HepG2 (cell line): ENCODE measurements around the gene B3GAT3. TPM values are rescaled to one million over a fixed set of nuclear protein-coding genes. Genes with fewer than 3 reads are reported as not detected.
A peak's percentile ranks its signal among the peaks of the same experiment; 100 is the strongest.

Experiments
- ARNT2 ChIP-seq: sonication (generic); formaldehyde crosslinking; IDR thresholded peaks from 2 replicates; pipeline ENCODE4 v1.8.0; 2022; ENCODE audit warnings: mild to moderate bottlenecking, low read depth, missing genetic modification reagents, moderate library complexity
- ATRX ChIP-seq: sonication (generic); formaldehyde crosslinking; IDR thresholded peaks from 2 replicates; pipeline ENCODE4 v1.4.0; 2020; ENCODE audit warnings: missing genetic modification reagents, borderline replicate concordance
- DNMT1 ChIP-seq: sonication (generic); formaldehyde crosslinking; IDR thresholded peaks from 2 replicates; pipeline ENCODE4 v1.5.1; 2020; ENCODE audit warnings: mild to moderate bottlenecking, missing genetic modification reagents
- EHMT2 ChIP-seq: fragments of 200-600 bp; sonication (generic); IDR thresholded peaks from 2 replicates; pipeline ENCODE4 v1.7.0; 2017; ENCODE audit warnings: antibody characterized with exemption, low read depth, low read length, borderline replicate concordance
- FOXO1 ChIP-seq: sonication (generic); formaldehyde crosslinking; IDR thresholded peaks from 2 replicates; pipeline ENCODE4 v1.4.0; 2020; ENCODE audit warnings: missing genetic modification reagents
- KLF15 ChIP-seq: sonication (generic); formaldehyde crosslinking; IDR thresholded peaks from 2 replicates; pipeline ENCODE4 v1.8.1; 2023; ENCODE audit warnings: borderline replicate concordance, mild to moderate bottlenecking, inconsistent platforms, missing genetic modification reagents, mixed read lengths
- MED8 ChIP-seq: sonication (generic); formaldehyde crosslinking; IDR thresholded peaks from 2 replicates; pipeline ENCODE4 v1.8.1; 2023; ENCODE audit warnings: mild to moderate bottlenecking, missing genetic modification reagents; ENCODE audit not compliant: insufficient replicate concordance
- MTA1 ChIP-seq: sonication (generic); formaldehyde crosslinking; IDR thresholded peaks from 2 replicates; pipeline ENCODE4 v1.4.0; 2020; ENCODE audit warnings: missing genetic modification reagents, mild to moderate bottlenecking, borderline replicate concordance
- NBN ChIP-seq: fragments of 450-650 bp; conservative IDR thresholded peaks from 2 replicates; pipeline ENCODE4 v1.6.1; 2017
- NRL ChIP-seq: sonication (generic); formaldehyde crosslinking; IDR thresholded peaks from 2 replicates; pipeline ENCODE4 v1.5.0; 2020; ENCODE audit warnings: missing genetic modification reagents, mild to moderate bottlenecking, moderate library complexity, borderline replicate concordance
- PAX8 ChIP-seq: sonication (generic); formaldehyde crosslinking; IDR thresholded peaks from 2 replicates; pipeline ENCODE4 v1.8.0; 2022; ENCODE audit warnings: mild to moderate bottlenecking, missing genetic modification reagents, borderline replicate concordance
- SIX1 ChIP-seq: sonication (generic); formaldehyde crosslinking; IDR thresholded peaks from 2 replicates; pipeline ENCODE4 v1.4.0; 2020; ENCODE audit warnings: missing genetic modification reagents, borderline replicate concordance
- SMAD1 ChIP-seq: sonication (generic); formaldehyde crosslinking; IDR thresholded peaks from 2 replicates; pipeline ENCODE4 v1.4.0; 2020; ENCODE audit warnings: missing genetic modification reagents, low read depth, mild to moderate bottlenecking, borderline replicate concordance
- SOX5 ChIP-seq: IDR thresholded peaks from 2 replicates; pipeline ENCODE4 v1.6.1; 2016; ENCODE audit warnings: borderline replicate concordance
- TBX3 ChIP-seq: fragments of 450-650 bp; IDR thresholded peaks from 2 replicates; pipeline ENCODE4 v1.6.1; 2017; ENCODE audit warnings: antibody characterized with exemption, mild to moderate bottlenecking, inconsistent platforms, borderline replicate concordance
- ZNF138 ChIP-seq: sonication (generic); formaldehyde crosslinking; IDR thresholded peaks from 2 replicates; pipeline ENCODE4 v1.5.0; 2020; ENCODE audit warnings: mild to moderate bottlenecking, low read depth, missing genetic modification reagents
- ZNF24 ChIP-seq: fragments of 450-650 bp; IDR thresholded peaks from 2 replicates; pipeline ENCODE4 v1.6.1; 2017; ENCODE audit warnings: antibody characterized with exemption, mild to moderate bottlenecking
- ZNF382 ChIP-seq: sonication (generic); formaldehyde crosslinking; IDR thresholded peaks from 2 replicates; pipeline ENCODE4 v1.5.0; 2020; ENCODE audit warnings: missing genetic modification reagents, mild to moderate bottlenecking, borderline replicate concordance
- ZNF557 ChIP-seq: sonication (generic); formaldehyde crosslinking; IDR thresholded peaks from 2 replicates; pipeline ENCODE4 v1.4.0; 2020; ENCODE audit warnings: missing genetic modification reagents
- ZNF776 ChIP-seq: sonication (generic); formaldehyde crosslinking; IDR thresholded peaks from 2 replicates; pipeline ENCODE4 v1.4.0; 2020; ENCODE audit warnings: mild to moderate bottlenecking, missing genetic modification reagents
- ZNF879 ChIP-seq: sonication (generic); formaldehyde crosslinking; IDR thresholded peaks from 2 replicates; pipeline ENCODE4 v1.8.1; 2023; ENCODE audit warnings: missing genetic modification reagents
- ZSCAN25 ChIP-seq: sonication (generic); formaldehyde crosslinking; IDR thresholded peaks from 2 replicates; pipeline ENCODE4 v1.8.0; 2022; ENCODE audit warnings: mild to moderate bottlenecking, missing genetic modification reagents
- polyA plus RNA-seq, 8 experiments: library from polyadenylated mRNA; depleted of rRNA in 3 of 8; stranded (reverse) in 7 of 8; unstranded in 1 of 8; fragments of >200 nt; fragmentation: Illumina TruSeq in 4 of 8; extraction: Trizol in 4 of 8; gene quantifications; 2 replicates each; pipeline versions ENCODE4 v1.2.1 to v1.2.3, GENCODE V29; 2011 to 2016; ENCODE audit warnings: low read depth in 4 of 8, missing spikeins in 1 of 8, mixed read lengths in 1 of 8; ENCODE audit not compliant: insufficient read depth in 1 of 8
- total RNA-seq, 5 experiments: library from RNA; depleted of rRNA; stranded (reverse); fragments of >200 nt; fragmentation: Illumina TruSeq; extraction: Trizol; gene quantifications; 2 replicates each; pipeline ENCODE4 v1.2.3, GENCODE V29; 2016; ENCODE audit warnings: low read depth in 1 of 5
- TF ChIP-seq, protein P1 (sequence below), 2 experiments: IDR thresholded peaks; 2 replicates each; pipeline ENCODE4 v1.6.1; 2011 to 2012; ENCODE audit warnings: low read length in 2 of 2, borderline replicate concordance in 1 of 2, low read depth in 1 of 2, mild to moderate bottlenecking in 1 of 2, moderate library complexity in 1 of 2
- TF ChIP-seq, protein P2 (sequence below): sonication (generic); formaldehyde crosslinking; IDR thresholded peaks from 2 replicates; pipeline ENCODE4 v1.4.0; 2020; ENCODE audit warnings: missing genetic modification reagents
- TF ChIP-seq, protein P3 (sequence below): sonication (generic); formaldehyde crosslinking; IDR thresholded peaks from 2 replicates; pipeline ENCODE4 v1.9.0; 2021; ENCODE audit warnings: missing genetic modification reagents, borderline replicate concordance

Gene B3GAT3
- total and polyA plus RNA-seq, 2 of the 13 experiments (the other 11 are each of a cell fraction or from before 2014, with no cell fraction given): 21.3 to 26.1 TPM

DNA sequence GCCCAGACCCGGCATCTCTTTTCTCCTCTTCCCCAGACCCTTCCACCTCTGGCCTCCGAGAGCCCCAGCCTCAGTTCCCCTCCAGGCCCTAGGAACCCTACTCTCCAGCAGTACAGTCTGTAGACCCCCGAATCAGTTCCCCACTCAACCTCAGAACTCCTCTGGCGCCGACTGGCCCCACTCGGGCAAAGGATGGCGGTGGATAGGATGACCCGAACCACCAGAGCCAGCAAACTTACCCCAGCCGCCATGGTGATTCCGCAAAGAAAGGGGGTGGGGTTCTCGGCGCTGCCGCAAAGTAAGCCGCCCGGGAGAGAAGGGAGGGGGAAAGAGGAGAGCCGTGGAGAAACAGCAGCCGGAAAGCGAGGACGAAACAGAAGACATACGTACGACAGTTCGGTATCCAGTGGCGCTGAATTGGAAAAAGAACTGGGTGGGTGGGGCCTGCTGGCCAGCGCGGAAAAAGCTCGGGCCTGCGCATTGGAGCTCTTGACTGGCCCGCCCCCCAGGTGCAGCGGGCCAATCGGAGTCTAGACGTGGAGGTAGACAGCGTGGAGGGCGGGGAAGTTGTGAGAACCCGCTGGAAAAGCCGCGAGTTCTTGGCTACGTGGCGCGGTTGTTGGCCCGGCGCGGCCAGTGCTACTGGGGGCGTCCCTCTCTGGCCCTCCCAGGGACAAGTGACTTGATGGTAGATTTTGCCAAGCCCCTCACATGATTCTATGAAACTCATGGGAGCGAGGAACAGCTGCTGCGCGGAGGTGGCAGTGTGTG lies 48.0 kb downstream of the B3GAT3 start, which contains the start of gene EEF1G (continued):
- TF ChIP-seq, protein P1, sequence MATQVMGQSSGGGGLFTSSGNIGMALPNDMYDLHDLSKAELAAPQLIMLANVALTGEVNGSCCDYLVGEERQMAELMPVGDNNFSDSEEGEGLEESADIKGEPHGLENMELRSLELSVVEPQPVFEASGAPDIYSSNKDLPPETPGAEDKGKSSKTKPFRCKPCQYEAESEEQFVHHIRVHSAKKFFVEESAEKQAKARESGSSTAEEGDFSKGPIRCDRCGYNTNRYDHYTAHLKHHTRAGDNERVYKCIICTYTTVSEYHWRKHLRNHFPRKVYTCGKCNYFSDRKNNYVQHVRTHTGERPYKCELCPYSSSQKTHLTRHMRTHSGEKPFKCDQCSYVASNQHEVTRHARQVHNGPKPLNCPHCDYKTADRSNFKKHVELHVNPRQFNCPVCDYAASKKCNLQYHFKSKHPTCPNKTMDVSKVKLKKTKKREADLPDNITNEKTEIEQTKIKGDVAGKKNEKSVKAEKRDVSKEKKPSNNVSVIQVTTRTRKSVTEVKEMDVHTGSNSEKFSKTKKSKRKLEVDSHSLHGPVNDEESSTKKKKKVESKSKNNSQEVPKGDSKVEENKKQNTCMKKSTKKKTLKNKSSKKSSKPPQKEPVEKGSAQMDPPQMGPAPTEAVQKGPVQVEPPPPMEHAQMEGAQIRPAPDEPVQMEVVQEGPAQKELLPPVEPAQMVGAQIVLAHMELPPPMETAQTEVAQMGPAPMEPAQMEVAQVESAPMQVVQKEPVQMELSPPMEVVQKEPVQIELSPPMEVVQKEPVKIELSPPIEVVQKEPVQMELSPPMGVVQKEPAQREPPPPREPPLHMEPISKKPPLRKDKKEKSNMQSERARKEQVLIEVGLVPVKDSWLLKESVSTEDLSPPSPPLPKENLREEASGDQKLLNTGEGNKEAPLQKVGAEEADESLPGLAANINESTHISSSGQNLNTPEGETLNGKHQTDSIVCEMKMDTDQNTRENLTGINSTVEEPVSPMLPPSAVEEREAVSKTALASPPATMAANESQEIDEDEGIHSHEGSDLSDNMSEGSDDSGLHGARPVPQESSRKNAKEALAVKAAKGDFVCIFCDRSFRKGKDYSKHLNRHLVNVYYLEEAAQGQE (IDR thresholded peaks at IDR 0.05; ENCODE audit: borderline replicate concordance in 1 of 2, low read depth in 1 of 2, low read length in 2 of 2): peak in 1 of 2 experiments; percentile 80; a peak in 1 of 4 replicates
- TF ChIP-seq DNMT1 (no peak), FOXO1 (CRISPR knock-in tag) (no peak; the same call in 1 of the 2 replicates), EHMT2 (no peak), ZNF776 (CRISPR knock-in tag) (peak; percentile 49; the same call in 1 of the 2 replicates), ZSCAN25 (peak; percentile 58; the same call in 1 of the 2 replicates), MED8 (CRISPR knock-in tag) (peak; percentile 81), ZNF24 (no peak), ZNF879 (CRISPR knock-in tag) (no peak; the same call in 1 of the 2 replicates), ZNF138 (CRISPR knock-in tag) (no peak), NBN (no peak), NRL (CRISPR knock-in tag) (peak; percentile 92; the same call in 1 of the 2 replicates), TBX3 (no peak), SIX1 (CRISPR knock-in tag) (no peak), ATRX (CRISPR knock-in tag) (no peak), SMAD1 (peak; percentile 70; the same call in 1 of the 2 replicates), ZNF382 (CRISPR knock-in tag) (no peak), KLF15 (CRISPR knock-in tag) (no peak; the same call in 1 of the 2 replicates), PAX8 (no peak), MTA1 (no peak), ARNT2 (CRISPR knock-in tag) (peak; percentile 55; the same call in 1 of the 2 replicates), ZNF557 (no peak), SOX5 (CRISPR knock-in tag) (no peak; the same call in 1 of the 2 replicates)
- TF ChIP-seq, protein P2, sequence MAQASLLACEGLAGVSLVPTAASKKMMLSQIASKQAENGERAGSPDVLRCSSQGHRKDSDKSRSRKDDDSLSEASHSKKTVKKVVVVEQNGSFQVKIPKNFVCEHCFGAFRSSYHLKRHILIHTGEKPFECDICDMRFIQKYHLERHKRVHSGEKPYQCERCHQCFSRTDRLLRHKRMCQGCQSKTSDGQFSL (CRISPR knock-in tag): no peak
- TF ChIP-seq, protein P3, sequence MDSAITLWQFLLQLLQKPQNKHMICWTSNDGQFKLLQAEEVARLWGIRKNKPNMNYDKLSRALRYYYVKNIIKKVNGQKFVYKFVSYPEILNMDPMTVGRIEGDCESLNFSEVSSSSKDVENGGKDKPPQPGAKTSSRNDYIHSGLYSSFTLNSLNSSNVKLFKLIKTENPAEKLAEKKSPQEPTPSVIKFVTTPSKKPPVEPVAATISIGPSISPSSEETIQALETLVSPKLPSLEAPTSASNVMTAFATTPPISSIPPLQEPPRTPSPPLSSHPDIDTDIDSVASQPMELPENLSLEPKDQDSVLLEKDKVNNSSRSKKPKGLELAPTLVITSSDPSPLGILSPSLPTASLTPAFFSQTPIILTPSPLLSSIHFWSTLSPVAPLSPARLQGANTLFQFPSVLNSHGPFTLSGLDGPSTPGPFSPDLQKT (CRISPR knock-in tag): no peak; the same call in 1 of the 2 replicates
